Neural cell (in vitro differentiated cells): Measurements from ENCODE around the gene FNDC3B. TPM values are rescaled to one million over a fixed set of nuclear protein-coding genes. Genes with fewer than 3 reads are reported as not detected.

Experiments
- H2AFZ ChIP-seq: fragments of 200-600, 300-800 bp; sonication (generic), shearing (Covaris generic); 2 replicates; pipeline ENCODE4 v1.6.0; 2014; ENCODE audit warnings: low read depth, mild to moderate bottlenecking, antibody characterized with exemption, low read length, moderate library complexity
- H3F3A ChIP-seq: fragments of 200-600 bp; shearing (Covaris generic); 2 replicates; pipeline ENCODE4 v1.6.1; 2016; ENCODE audit warnings: mild to moderate bottlenecking, moderate library complexity, mixed read lengths, antibody characterized with exemption, low read length; ENCODE audit not compliant: insufficient read depth, poor library complexity, severe bottlenecking
- H3K27ac ChIP-seq: fragments of 200-600, 300-800 bp; sonication (generic), shearing (Covaris generic); 2 replicates; pipeline ENCODE4 v1.5.1; 2014; ENCODE audit warnings: mild to moderate bottlenecking, low read length, moderate library complexity
- H3K27me3 ChIP-seq: fragments of 300-800, 200-600 bp; sonication (generic), shearing (Covaris generic); 2 replicates; pipeline ENCODE4 v1.6.0; 2014; ENCODE audit warnings: mild to moderate bottlenecking, low read depth, low read length, moderate library complexity; ENCODE audit not compliant: insufficient read depth
- H3K36me3 ChIP-seq: fragments of 300-800, 200-600 bp; sonication (generic), shearing (Covaris generic); 2 replicates; pipeline ENCODE4 v1.5.1; 2014; ENCODE audit warnings: mild to moderate bottlenecking, antibody characterized with exemption, low read length, moderate library complexity; ENCODE audit not compliant: insufficient read depth
- H3K4me2 ChIP-seq: fragments of 300-800, 200-600 bp; sonication (generic), shearing (Covaris generic); 2 replicates; pipeline ENCODE4 v1.6.0; 2014; ENCODE audit warnings: mild to moderate bottlenecking, low read length
- H3K4me3 ChIP-seq: fragments of 300-800, 200-600 bp; sonication (generic), shearing (Covaris generic); 2 replicates; pipeline ENCODE4 v1.5.1; 2014; ENCODE audit warnings: mild to moderate bottlenecking, low read length, moderate library complexity
- H3K79me2 ChIP-seq: fragments of 200-600 bp; shearing (Covaris generic); replicated peaks from 2 replicates; pipeline ENCODE4 v1.6.0; 2014; ENCODE audit warnings: mild to moderate bottlenecking, low read length, moderate library complexity; ENCODE audit not compliant: insufficient read depth
- H3K9ac ChIP-seq: fragments of 300-800, 200-600 bp; sonication (generic), shearing (Covaris generic); 2 replicates; pipeline ENCODE4 v1.6.1; 2016; ENCODE audit warnings: mild to moderate bottlenecking, low read length, mixed read lengths
- H3K9me2 ChIP-seq: fragments of 200-600 bp; shearing (Covaris generic); 2 replicates; pipeline ENCODE4 v1.6.1; 2016; ENCODE audit warnings: mild to moderate bottlenecking, low read length, mixed read lengths; ENCODE audit not compliant: insufficient read depth
- H3K9me3 ChIP-seq: fragments of 200-600, 300-800 bp; sonication (generic), shearing (Covaris generic); 2 replicates; pipeline ENCODE4 v1.6.1; 2016; ENCODE audit warnings: mild to moderate bottlenecking, mixed run types, low read length, moderate library complexity, mixed read lengths
- H4K20me1 ChIP-seq: fragments of 200-600 bp; shearing (Covaris generic); 2 replicates; pipeline ENCODE4 v1.6.1; 2016; ENCODE audit warnings: mild to moderate bottlenecking, mixed run types; ENCODE audit not compliant: insufficient read depth
- EP300 ChIP-seq: fragments of 450-650 bp; conservative IDR thresholded peaks from 2 replicates; pipeline ENCODE4 v1.6.1; 2014; ENCODE audit warnings: antibody characterized with exemption, mild to moderate bottlenecking, moderate library complexity; ENCODE audit not compliant: poor library complexity, severe bottlenecking
- EZH2 ChIP-seq: fragments of 200-600, 300-800 bp; shearing (Covaris generic), sonication (generic); IDR thresholded peaks from 2 replicates; pipeline ENCODE4 v1.6.1; 2014; ENCODE audit warnings: antibody characterized with exemption, low read length, borderline replicate concordance, mild to moderate bottlenecking; ENCODE audit not compliant: insufficient read depth, poor library complexity, severe bottlenecking
- MXI1 ChIP-seq: fragments of 450-650 bp; conservative IDR thresholded peaks from 2 replicates; pipeline ENCODE4 v1.6.1; 2014; ENCODE audit warnings: antibody characterized with exemption, mild to moderate bottlenecking; ENCODE audit not compliant: poor library complexity, severe bottlenecking
- POLR2AphosphoS5 ChIP-seq: IDR thresholded peaks from 2 replicates; pipeline ENCODE4 v1.6.1; 2012
- RAD21 ChIP-seq: fragments of 450-650 bp; conservative IDR thresholded peaks from 2 replicates; pipeline ENCODE4 v1.6.1; 2014; ENCODE audit warnings: antibody characterized with exemption, mild to moderate bottlenecking, moderate library complexity
- SMC3 ChIP-seq: fragments of 450-650 bp; conservative IDR thresholded peaks from 2 replicates; pipeline ENCODE4 v1.6.1; 2014; ENCODE audit warnings: antibody characterized with exemption, mild to moderate bottlenecking, moderate library complexity; ENCODE audit not compliant: poor library complexity
- TAF1 ChIP-seq: IDR thresholded peaks from 2 replicates; pipeline ENCODE4 v1.6.1; 2012; ENCODE audit warnings: low read depth
- polyA plus RNA-seq: library from polyadenylated mRNA; depleted of rRNA; stranded (reverse); fragments of >200 nt; gene quantifications from 2 replicates; pipeline ENCODE4 v1.2.3, GENCODE V29; 2014
- TF ChIP-seq, protein P1 (sequence below): IDR thresholded peaks from 2 replicates; pipeline ENCODE4 v1.6.1; 2012; ENCODE audit warnings: borderline replicate concordance

Gene FNDC3B
- polyA plus RNA-seq, 1 donor from 2014 or later, result 4.9 TPM

- H3F3A ChIP-seq, result no peaks in the 10 kb centered on the region
- H4K20me1 ChIP-seq, result no peaks in the 10 kb centered on the region
- TF ChIP-seq EZH2 (no peak), SMC3 (no peak), MXI1 (no peak), TAF1 (no peak), POLR2AphosphoS5 (no peak), RAD21 (no peak), EP300 (no peak)
- TF ChIP-seq, protein P1, sequence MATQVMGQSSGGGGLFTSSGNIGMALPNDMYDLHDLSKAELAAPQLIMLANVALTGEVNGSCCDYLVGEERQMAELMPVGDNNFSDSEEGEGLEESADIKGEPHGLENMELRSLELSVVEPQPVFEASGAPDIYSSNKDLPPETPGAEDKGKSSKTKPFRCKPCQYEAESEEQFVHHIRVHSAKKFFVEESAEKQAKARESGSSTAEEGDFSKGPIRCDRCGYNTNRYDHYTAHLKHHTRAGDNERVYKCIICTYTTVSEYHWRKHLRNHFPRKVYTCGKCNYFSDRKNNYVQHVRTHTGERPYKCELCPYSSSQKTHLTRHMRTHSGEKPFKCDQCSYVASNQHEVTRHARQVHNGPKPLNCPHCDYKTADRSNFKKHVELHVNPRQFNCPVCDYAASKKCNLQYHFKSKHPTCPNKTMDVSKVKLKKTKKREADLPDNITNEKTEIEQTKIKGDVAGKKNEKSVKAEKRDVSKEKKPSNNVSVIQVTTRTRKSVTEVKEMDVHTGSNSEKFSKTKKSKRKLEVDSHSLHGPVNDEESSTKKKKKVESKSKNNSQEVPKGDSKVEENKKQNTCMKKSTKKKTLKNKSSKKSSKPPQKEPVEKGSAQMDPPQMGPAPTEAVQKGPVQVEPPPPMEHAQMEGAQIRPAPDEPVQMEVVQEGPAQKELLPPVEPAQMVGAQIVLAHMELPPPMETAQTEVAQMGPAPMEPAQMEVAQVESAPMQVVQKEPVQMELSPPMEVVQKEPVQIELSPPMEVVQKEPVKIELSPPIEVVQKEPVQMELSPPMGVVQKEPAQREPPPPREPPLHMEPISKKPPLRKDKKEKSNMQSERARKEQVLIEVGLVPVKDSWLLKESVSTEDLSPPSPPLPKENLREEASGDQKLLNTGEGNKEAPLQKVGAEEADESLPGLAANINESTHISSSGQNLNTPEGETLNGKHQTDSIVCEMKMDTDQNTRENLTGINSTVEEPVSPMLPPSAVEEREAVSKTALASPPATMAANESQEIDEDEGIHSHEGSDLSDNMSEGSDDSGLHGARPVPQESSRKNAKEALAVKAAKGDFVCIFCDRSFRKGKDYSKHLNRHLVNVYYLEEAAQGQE, result no peak
- no peaks in the 10 kb centered on the region for H3K27me3 ChIP-seq
- H3K9me3 ChIP-seq, result no peaks in the 10 kb centered on the region
- H3K79me2 ChIP-seq, result no peaks in the 10 kb centered on the region
- no peak overlapping the region for H2AFZ ChIP-seq
- no peak overlapping the region for H3K9ac ChIP-seq
- H3K27ac ChIP-seq, result no peak overlapping the region
- H3K4me2 ChIP-seq, result no peak overlapping the region
- no peak overlapping the region for H3K4me3 ChIP-seq
- H3K9me2 ChIP-seq, result no peaks in the 10 kb centered on the region
- no peaks in the 10 kb centered on the region for H3K36me3 ChIP-seq
Observed at GRCh38 chr3:172166261-172166660, 126.9 kb downstream of the FNDC3B start.

DNA sequence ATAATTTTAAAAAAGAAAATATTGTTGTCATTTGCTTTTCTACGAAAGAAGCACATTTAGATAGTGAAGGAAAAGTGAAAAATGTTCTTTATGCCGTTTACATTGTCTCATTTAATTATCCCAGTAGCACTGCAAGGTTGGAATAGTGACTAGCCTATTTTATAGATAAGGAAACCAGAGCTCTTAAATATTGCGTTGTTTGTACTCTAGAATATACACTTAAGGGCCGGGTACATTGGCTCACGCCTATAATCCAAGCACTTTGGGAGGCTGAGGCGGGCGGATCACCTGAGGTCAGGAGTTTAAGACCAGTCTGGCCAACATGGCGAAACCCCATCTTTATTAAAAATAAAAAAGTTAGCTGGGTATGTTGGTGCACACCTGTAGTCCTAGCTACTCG is 127.5 kb downstream of the FNDC3B start:
- Histone ChIP-seq H3K9ac (no peak overlapping the region), H4K20me1 (no peaks in the 10 kb centered on the region), H3K4me2 (no peak overlapping the region), H3F3A (no peaks in the 10 kb centered on the region), H3K9me3 (no peaks in the 10 kb centered on the region), H2AFZ (no peak overlapping the region), H3K27me3 (no peaks in the 10 kb centered on the region), H3K36me3 (no peaks in the 10 kb centered on the region), H3K4me3 (no peak overlapping the region), H3K9me2 (no peaks in the 10 kb centered on the region), H3K27ac (no peak overlapping the region), H3K79me2 (no peaks in the 10 kb centered on the region)
- no peak for TF ChIP-seq EP300

- no peak for TF ChIP-seq MXI1
- Histone ChIP-seq H3K9me2 (no peaks in the 10 kb centered on the region), H4K20me1 (no peaks in the 10 kb centered on the region)
Observed at GRCh38 chr3:172167892-172168648, 128.7 kb downstream of the FNDC3B start.

More at GRCh38 chr3:172167892-172168648, 128.7 kb downstream of the FNDC3B start:
- Histone ChIP-seq H3K4me2 (no peak overlapping the region), H3K4me3 (no peak overlapping the region), H3K27me3 (no peaks in the 10 kb centered on the region), H3K79me2 (no peaks in the 10 kb centered on the region), H3F3A (no peaks in the 10 kb centered on the region), H3K9ac (no peak overlapping the region), H3K27ac (no peak overlapping the region), H3K9me3 (no peaks in the 10 kb centered on the region), H2AFZ (no peak overlapping the region), H3K36me3 (no peaks in the 10 kb centered on the region)
